Gastroesophageal sphincter (tissue), 4 donors: ENCODE results near the gene ALPI. TPM values are rescaled to one million over a fixed set of nuclear protein-coding genes. Genes with fewer than 3 reads are reported as not detected.

Experiments used
- ATAC-seq: fragments of 150-250 bp; one replicate; pipeline ENCODE4 v1.9.1; 2016; ENCODE audit warnings: mild to moderate bottlenecking, moderate library complexity
- H3K27ac ChIP-seq, 4 donors: fragments of 200-600 bp; sonication (generic) in 3 of 4; 1 replicate in 3 of 4; 2 replicates in 1 of 4; pipeline ENCODE4 v1.5.1; 2016 to 2019
- H3K27me3 ChIP-seq: fragments of 200-600 bp; sonication (generic); one replicate; pipeline ENCODE4 v1.5.1; 2019
- H3K36me3 ChIP-seq, 2 donors: fragments of 200-600 bp; sonication (generic); one replicate each; pipeline ENCODE4 v1.5.1; 2019; ENCODE audit warnings: control low read depth in 1 of 2
- H3K4me1 ChIP-seq, 3 donors: fragments of 200-600 bp; sonication (generic); 1 replicate in 2 of 3; 2 replicates in 1 of 3; pipeline ENCODE4 v1.5.1; 2016 to 2019; ENCODE audit warnings: control low read depth in 2 of 3
- H3K4me3 ChIP-seq, 2 donors: fragments of 200-600 bp; sonication (generic); one replicate each; pipeline ENCODE4 v1.5.1; 2019; ENCODE audit warnings: mild to moderate bottlenecking in 1 of 2, moderate library complexity in 1 of 2
- H3K9me3 ChIP-seq, 3 donors: fragments of 200-600 bp; sonication (generic); one replicate each; pipeline ENCODE4 v1.5.1; 2017 to 2019; ENCODE audit warnings: control low read depth in 2 of 3
- EP300 ChIP-seq: sonication (generic); formaldehyde crosslinking; IDR thresholded peaks from one replicate; pipeline ENCODE4 v1.6.1; 2017; ENCODE audit warnings: antibody characterized with exemption, mild to moderate bottlenecking
- POLR2A ChIP-seq, 2 donors: fragments of 450-650 bp; IDR thresholded peaks; one replicate each; pipeline ENCODE4 v1.6.1; 2017; ENCODE audit warnings: antibody characterized with exemption in 2 of 2, mild to moderate bottlenecking in 2 of 2, moderate library complexity in 1 of 2
- POLR2AphosphoS5 ChIP-seq: sonication (generic); formaldehyde crosslinking; IDR thresholded peaks from one replicate; pipeline ENCODE4 v1.6.1; 2017; ENCODE audit warnings: antibody characterized with exemption
- WGBS, 2 donors: methylation state at CpG; one replicate each; pipeline ENCODE4 v1.1.5; 2018; ENCODE audit warnings: low coverage in 1 of 2; 5-methylcytosine and 5-hydroxymethylcytosine counted together
- total RNA-seq, 4 donors: library from RNA; depleted of rRNA; stranded (reverse); fragments of >200 nt; gene quantifications; one replicate each; pipeline ENCODE4 v1.1.0, GENCODE V29; 2016
- TF ChIP-seq, protein P1 (sequence below), 4 experiments: fragments of 200-600 bp in 2 of 4; fragments of 450-650 bp in 2 of 4; sonication (generic) in 1 of 4; IDR thresholded peaks; one replicate each; pipeline ENCODE4 v1.5.1; 2017 to 2019; ENCODE audit warnings: antibody characterized with exemption in 4 of 4, mild to moderate bottlenecking in 2 of 4, moderate library complexity in 2 of 4

Gene ALPI
- total RNA-seq, 4 donors from 2014 or later, result not detected

DNA sequence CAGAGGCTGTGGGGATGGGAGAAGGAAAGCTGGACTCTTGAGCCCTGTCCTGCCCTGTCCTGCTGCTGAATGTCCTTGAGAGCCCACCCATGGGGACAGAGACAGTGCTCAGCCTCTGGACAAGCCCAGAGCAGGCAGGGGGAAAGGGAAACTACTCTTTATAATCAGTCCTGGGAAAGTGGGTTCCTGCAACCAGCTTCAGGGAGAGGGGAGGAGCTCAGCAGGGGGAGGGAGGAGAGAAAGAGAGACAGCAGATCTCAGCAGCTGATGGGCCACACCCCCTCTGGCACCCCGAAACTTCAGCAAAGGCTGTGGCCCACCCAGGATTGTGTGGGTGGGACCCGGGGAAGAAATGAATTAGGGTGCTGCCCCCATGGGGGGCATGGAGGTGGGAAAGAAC lies 20.1 kb downstream of the ALPI start:
- H3K9me3 ChIP-seq, result peaks cover 0 to 8% (median 0%) of the 10 kb centered on the region in 3 donors
- no peak for ATAC-seq
- no peaks in the 10 kb centered on the region for H3K36me3 ChIP-seq
- H3K27me3 ChIP-seq, result peaks cover 73% of the 10 kb centered on the region
- H3K4me3 ChIP-seq, result no peak overlapping the region
- H3K27ac ChIP-seq, result no peak overlapping the region
- H3K4me1 ChIP-seq, result no peaks in the 10 kb centered on the region
- WGBS, 2 donors, result 40% methylated on average over 1 of the region's 2 CpGs; no CpG with 5 or more reads in 1 of the 2 donors
- TF ChIP-seq EP300, result no peak
- TF ChIP-seq, protein P1, sequence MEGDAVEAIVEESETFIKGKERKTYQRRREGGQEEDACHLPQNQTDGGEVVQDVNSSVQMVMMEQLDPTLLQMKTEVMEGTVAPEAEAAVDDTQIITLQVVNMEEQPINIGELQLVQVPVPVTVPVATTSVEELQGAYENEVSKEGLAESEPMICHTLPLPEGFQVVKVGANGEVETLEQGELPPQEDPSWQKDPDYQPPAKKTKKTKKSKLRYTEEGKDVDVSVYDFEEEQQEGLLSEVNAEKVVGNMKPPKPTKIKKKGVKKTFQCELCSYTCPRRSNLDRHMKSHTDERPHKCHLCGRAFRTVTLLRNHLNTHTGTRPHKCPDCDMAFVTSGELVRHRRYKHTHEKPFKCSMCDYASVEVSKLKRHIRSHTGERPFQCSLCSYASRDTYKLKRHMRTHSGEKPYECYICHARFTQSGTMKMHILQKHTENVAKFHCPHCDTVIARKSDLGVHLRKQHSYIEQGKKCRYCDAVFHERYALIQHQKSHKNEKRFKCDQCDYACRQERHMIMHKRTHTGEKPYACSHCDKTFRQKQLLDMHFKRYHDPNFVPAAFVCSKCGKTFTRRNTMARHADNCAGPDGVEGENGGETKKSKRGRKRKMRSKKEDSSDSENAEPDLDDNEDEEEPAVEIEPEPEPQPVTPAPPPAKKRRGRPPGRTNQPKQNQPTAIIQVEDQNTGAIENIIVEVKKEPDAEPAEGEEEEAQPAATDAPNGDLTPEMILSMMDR (IDR thresholded peaks at IDR 0.05), result no peak
- TF ChIP-seq POLR2A (IDR thresholded peaks at IDR 0.05), result no peak
- no peak for TF ChIP-seq POLR2AphosphoS5

DNA sequence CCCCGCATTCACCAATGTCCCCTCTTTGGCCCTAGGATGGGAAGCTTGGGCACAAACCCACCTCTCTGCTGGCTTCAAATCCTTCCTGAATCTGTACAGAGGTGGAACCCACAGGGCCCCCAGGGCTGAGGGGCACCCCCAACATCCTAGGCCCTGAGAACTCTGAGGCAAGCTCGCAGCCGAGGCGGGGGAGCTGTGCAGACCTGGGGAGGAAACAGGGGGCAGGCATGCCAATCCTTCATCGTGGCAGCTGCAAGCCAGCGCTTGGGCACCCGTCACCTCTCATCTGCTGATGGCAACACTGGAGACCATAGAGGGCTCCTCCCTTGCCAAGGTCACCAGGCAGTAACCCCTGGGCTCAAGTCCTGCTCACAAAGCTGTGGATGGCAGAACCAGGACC lies 20.8 kb downstream of the ALPI start:
- H3K27me3 ChIP-seq, result peaks cover 74% of the 10 kb centered on the region
- 92 to 100% methylated on average over 1 to 6 of the region's 7 CpGs for WGBS, 2 donors
- H3K9me3 ChIP-seq, result peaks cover 0 to 8% (median 0%) of the 10 kb centered on the region in 3 donors
- no peaks in the 10 kb centered on the region for H3K36me3 ChIP-seq
- TF ChIP-seq, protein P1 (IDR thresholded peaks at IDR 0.05), result no peak
- no peak for TF ChIP-seq POLR2A (IDR thresholded peaks at IDR 0.05)
- no peak for TF ChIP-seq EP300
- no peak for TF ChIP-seq POLR2AphosphoS5
- H3K27ac ChIP-seq, result no peak overlapping the region
- H3K4me3 ChIP-seq, result no peak overlapping the region
- no peak for ATAC-seq
- no peaks in the 10 kb centered on the region for H3K4me1 ChIP-seq

DNA sequence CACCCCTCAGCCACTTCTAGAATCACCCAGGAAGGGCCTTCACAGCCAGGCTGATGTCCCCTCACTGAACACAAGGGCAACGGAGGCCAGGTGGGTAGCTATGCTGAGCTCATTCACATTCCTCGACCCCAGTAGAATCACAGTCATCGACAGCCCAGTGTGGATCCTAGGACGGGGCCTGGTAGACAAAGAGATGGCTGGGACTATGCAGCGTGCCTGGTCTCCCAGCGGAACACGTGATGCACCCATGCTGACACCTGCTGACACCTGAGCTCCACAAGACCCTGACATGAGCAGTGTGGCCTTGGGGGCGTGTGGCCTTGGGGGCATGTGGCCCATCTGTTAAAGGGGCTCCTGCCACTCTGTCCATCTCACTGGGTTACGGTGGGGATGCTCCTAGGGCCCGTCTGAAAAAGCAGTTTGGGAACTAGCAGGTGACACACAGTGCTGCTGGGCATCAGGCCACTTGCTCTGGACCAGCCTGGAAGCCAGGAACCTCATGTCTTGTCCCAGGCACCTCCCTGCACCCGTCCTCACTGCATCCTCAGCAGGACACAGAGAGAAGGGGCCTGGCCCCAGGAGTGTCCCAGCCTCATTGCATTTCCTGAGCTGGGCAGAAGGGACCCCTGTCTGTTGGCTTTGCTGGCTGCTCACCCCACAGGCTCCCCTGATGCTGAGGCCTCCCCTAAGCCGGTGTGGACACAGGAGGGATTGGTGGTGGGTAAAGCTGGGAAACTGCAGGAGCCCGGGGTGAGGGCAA lies 22.0 kb downstream of the ALPI start:
- Histone ChIP-seq H3K4me3 (no peak overlapping the region), H3K36me3 (no peaks in the 10 kb centered on the region), H3K4me1 (no peaks in the 10 kb centered on the region), H3K9me3 (no peaks in the 10 kb centered on the region), H3K27me3 (peaks cover 77% of the 10 kb centered on the region), H3K27ac (no peak overlapping the region)
- TF ChIP-seq POLR2A (IDR thresholded peaks at IDR 0.05) (no peak), EP300 (no peak), POLR2AphosphoS5 (no peak)
- TF ChIP-seq, protein P1 (IDR thresholded peaks at IDR 0.05), result no peak
- no peak for ATAC-seq
- WGBS, 2 donors, result 80 to 100% methylated on average over 1 of the region's 13 CpGs

DNA sequence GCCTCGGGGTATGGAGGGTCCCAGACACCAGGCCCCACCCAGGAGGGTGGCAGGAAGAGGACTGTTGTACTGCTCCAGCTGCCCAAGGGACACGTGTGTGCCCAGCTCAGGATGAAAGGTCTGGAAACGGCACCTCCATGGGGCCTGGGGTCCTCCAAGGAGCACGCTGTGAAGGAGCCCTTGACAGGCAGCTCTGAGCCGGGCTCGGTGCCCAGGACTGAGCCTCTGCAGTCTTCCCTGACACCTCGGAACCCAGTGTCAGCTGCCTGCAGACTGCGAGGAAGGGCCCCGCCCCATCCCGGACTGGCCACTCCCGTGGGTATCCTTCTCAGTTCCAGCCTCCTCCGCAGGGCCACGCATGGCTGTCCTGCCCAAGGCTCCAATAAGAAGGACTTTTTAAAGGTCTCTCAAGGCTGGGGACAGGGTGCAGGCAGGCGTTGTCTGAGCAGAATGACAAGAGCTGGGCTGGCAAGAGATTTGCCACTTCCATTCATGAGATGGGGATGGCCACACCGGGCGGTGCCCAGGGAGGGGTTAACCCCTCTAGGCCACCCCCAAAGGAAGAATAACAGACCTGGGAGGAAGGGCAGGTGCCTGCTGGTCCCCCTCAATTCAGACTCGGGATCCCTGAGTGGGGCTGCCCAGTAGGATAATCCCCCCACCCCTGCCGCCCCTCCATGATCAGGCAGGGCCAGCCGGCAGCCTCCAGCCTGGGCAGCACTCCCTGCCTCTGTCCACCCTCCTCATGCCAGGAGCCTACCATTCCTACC lies 22.8 kb downstream of the ALPI start:
- H3K4me1 ChIP-seq, result no peaks in the 10 kb centered on the region
- no peaks in the 10 kb centered on the region for H3K9me3 ChIP-seq
- H3K4me3 ChIP-seq, result no peak overlapping the region
- H3K27me3 ChIP-seq, result peaks cover 77% of the 10 kb centered on the region
- TF ChIP-seq, protein P1 (IDR thresholded peaks at IDR 0.05), result no peak
- no peak for TF ChIP-seq EP300
- no peak for TF ChIP-seq POLR2AphosphoS5
- WGBS, 2 donors, result 26 to 40% methylated on average over 1 to 4 of the region's 19 CpGs
- ATAC-seq, result no peak
- H3K27ac ChIP-seq, result no peak overlapping the region
- no peaks in the 10 kb centered on the region for H3K36me3 ChIP-seq
